Activated CD4-positive, alpha-beta T cell treated with anti-CD3 and anti-CD28 coated beads, Interleukin-2, amount 50 U/mL, for 4 hours (primary cell): ENCODE data around the gene TEX19.
A peak's percentile ranks its signal among the peaks of the same experiment; 100 is the strongest.

Source experiments
- DNase-seq, 2 experiments: peaks; one replicate each; pipeline ENCODE4 v3.0.0-alpha.2; 2020

The TEX19 gene, protein sequence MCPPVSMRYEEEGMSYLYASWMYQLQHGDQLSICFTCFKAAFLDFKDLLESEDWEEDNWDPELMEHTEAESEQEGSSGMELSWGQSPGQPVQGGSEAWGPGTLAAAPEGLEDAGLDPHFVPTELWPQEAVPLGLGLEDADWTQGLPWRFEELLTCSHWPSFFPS

DNA sequence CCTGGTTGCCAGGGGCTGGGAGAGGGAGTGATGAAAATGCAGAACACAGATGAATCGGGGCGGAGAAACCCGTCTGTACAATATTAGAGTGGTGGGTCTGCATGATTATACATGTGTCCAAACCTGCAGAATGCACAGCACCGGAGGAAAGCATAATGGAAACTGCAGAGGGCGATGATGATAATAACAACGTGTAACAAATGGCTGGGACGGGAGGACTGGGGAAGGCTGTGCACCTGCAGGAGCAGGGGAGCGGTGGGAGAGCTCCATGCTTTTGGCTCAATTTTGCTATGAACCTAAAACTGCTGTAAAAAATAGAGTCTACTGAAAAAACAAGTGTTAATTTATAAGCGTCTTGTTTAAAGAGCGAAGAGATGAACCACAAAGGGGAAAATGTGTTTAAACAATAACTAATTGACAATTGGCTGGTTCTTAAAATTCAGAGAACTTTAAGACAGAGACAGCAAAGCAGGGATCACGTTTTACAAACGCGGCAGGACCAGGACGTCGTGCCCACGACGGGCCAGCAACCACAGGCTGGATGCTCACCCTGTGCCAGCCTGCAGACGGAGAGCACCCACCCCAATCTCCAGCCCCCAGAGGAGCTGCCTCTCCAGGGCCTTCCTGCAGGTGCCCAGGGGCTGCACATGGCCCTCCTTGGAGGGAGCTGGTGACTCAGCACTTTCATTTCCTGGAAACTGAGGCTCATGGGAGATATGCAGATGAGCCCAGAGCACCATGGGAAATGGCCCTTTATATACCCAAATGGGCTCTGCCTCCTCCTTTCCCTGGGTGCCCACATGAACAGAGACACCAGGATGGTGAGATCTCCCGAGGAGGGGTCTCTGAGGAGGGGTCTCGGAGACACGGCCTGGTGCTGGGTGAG is at the start of gene TEX19:
Gene TEX19, plus strand, starts transcription at position 783 of the 886 bp plus-strand sequence. CDS start 2,904 bp downstream, outside the sequence.
- no peak for DNase-seq

DNA sequence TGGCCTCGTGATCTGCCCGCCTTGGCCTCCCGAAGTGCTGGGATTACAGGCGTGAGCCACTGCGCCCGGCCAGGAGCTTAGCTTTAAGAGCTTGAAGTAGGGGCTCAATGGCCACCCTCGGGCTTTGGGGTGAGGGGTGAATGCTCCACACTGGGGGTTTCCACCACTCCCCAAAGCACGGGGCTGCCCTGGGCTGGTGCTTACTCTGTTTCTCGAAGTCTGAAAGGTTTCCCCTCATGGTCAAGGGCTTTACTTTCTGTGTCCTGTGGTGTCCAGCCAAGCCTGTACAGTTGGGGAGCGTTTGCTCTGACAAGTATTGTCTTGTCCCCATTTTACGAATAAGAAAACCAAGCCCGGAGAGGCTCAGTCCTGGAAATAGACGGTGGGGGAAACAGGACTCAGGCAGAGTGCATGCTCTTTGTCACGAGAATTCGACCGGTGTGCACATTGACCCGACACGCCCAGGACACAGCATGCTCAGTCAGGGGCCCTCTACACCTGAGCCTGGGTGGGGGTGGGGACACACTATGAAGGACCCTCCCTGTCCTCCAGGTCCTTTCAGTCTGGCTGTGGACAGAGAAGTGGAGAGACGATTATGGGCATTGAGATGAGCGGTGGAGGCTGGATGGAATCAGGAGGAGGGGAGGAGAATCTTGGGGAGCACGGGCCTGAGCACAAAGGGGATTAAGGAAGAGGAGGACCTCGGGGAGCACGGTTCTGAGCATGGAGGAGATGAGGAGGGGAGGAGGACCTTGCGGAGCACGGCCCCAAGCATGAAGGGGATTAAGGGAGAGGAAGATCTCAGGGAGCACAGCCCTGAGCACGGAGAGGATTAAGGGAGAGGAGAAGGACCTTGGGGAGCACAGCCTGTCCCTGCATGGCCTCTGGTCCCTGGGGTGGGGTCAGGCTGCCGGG is 49.1 kb upstream of the TEX19 start:
- no peak for DNase-seq

DNA sequence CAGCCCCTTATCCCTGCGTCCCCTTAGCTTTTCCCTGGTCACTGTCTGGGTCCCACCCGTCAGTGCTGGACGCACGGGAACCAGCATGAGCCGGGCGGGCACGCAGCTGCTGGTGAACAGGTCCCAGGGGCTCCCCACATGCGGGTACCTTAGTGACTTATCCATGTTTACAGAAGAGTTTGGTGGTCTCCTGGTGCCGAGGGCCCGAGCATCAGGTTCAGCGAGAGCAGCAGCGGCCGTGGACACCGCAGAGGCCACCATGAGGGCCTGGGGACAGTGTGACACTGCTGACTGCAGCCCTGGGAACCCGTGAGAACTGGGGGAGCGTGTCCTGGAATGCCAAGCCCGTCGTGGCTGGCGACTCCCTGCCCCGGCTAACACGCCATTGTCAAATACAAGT is 48.2 kb upstream of the TEX19 start:
- DNase-seq: no peak

DNA sequence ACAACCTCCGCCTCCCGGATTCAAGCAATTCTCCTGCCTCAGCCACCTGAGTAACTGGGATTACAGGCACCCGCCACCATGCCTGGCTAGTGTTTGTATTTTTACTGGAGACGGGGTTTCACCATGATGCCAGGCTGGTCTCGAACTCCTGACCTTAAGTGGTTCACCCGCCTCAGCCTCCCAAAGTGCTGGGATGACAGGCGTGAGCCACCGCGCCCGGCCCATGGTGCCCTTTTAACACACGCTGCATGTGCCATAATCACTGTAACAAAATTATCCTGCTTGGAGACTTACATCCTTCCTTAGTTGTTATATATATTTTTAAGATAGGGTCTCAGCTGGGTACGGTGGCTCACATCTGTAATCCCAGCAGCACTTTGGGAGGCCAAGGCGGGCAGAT is 47.1 kb upstream of the TEX19 start:
- DNase-seq: no peak

DNA sequence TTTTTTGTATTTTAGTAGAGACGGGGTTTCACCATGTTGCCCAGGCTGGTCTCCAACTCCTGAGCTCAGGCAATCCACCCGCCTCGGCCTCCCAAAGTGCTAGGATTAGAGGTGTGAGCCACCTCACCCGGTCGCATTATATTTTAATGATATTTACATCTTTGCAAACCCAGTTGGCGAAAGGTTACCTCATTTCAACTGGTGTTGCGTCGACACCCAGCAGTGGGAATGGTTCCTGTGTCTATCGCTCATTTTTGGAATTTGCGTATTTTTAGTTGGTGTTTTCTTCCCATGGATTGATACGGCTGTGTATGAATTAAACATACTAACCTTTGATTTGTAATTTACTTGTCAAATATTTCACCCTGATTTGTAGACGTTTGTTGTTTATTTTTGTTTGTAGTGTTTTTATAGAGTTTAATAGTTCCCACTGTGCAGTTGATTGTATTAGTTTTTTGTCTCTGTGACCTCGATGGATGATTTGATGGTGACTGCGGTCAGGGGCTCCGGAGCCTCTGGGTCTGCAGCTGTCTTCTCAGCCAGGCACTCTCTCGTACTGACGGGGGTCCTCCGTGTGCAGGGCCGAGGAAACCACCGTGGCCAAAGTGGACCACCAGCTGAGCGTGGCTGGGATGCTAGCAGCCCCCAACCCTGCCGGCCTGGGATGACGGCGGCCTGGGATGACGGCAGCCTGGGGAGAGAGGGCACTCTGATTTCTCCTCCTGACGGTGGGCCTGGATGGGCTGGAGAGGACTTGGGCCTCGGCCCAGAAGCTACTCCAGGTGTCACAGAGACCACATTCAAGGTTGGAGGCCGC is 45.6 kb upstream of the TEX19 start:
- DNase-seq: no peak

DNA sequence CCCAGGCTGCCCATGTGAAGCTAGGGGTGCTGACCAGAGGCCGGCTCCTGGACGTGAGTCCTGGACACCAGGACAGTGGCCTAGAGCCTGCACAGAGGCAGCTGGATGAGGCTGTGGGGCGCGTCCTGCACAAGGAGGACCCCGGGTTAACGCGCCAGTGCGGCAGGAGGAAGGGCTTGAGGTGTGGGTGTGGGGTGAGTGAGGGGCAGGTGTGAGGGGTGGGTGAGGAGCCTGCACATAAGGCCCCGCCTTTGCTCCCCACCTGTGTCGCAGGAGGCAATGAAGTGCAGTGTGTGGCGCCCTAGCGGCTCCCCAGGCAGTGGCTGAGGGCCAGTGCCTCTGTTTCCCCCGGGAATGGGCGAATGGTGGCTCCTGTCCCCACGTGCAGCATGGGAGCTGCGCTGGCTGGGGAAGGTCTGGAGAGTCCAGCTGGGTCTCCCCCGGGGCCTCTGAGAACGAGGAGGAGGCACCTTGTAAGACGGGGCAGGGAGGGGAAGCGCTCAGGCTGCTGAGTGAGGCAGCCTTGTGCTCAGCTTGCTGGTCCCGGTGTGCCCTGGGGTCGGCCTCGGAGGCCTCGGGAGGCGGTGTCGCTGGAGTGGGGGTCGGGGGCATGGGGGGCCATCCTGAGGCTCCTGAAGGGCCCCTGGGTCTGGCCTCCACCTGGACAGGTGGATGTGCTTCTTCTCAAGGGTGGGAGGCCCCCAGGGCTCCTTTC is 44.9 kb upstream of the TEX19 start:
- no peak for DNase-seq

DNA sequence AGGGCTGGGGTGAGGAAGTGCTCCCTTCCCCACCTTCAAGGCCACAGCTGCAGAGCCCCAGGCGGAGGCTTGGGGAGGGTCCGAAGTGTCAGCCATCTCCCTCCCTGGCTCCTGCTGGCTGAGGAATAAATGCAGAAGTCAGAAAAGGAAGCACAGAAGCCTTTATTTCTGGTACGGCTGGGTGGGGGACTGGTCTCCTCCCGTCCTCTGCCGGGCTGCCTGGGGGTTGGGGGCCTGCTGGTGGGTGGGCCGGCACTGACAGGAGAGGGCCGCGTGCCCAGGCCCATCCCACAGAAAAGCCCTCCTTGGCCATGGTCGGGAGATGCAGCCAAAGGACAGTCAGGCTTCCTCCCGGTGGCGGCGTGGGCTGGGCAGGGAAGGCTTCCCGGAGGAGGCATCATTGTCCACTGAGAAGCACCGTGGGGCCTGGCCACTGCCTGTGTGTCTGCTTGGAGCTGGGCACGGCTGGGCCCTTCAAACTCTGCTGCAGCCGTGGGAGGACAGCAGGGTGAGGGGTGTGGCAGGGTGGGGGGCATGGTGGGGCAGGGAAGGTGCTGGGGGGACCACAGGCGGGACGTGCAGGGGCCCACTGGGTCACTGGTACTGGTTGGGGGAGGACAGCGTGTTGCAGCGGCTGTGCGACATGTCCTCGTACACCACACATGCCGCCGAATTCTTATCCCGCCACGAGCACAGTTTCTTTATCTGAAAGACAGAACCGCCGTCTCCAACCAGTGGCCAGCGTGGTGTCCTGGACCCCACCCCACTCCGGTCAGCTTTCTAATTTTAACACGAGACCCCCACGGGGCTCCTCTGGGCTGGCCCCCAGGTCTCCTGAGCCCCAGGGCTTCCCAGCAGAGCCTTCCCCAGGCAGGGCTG is 44.1 kb upstream of the TEX19 start:
- DNase-seq: no peak

DNA sequence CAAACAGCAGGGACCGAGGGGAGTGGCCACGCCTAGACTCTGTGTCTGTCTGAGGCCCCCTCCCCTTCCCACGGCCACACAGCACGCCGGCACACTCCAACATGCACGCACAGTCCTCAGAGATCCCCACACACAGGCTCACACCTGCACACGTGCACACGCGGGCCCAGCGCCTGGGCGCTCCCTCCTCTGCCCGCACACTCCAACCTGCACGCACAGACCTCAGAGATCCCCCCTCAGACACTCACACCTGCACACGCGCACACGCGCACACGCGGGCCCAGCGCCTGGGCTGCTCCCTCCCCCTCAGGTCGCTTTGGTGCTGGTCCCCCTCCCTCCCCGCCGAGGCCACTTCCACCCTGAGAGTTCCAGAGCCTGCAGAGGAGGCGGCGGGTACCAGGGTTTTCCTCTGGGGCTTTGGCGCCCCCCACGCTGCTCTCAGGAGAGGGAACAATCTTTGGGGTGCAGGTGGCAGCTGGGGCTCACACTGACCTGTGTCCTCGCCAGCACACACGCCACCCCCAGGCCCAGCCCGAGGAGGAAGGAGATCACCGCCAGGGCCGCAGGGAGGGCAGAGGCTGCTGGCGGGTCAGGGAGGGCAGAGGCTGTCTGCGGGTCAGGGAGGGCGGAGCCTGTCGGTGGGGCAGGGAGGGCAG is 43.2 kb upstream of the TEX19 start:
- DNase-seq: peak in 1 of 2 experiments; percentile 46

DNA sequence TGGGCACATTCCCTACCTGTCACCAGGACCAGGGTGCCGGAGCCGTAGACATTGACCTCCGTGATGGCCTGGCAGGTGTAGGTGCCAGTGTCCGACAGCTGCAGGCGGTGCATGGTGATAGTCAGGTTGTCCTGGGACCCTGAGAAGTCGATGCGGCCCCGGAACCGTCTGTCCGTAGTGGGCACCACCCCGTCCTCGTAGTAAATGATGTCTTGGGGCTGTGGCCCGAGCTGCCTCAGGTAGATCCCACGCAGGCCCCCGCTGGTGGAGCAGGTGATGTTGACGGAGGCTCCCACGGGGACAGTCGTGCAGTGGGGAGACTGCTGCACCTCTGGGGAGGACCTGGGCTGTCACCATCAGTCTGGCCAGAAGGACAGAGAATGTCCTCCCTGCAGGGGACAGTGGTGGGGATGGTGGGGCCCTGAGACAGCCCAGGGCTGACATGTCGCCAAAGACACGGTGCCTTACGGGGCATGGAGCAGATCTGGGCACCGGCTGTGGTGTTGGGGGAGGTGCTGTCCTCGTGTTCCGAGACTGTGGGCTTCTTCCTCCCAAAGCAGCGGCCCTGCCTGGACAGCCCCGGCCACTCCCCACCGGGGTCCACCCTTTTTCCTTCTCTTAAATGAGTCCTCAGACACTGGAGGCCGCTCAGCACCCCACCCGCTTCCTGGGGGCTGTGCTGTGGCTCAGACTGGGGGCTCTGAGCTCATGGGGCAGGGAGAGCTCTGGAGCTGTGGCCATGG is 42.2 kb upstream of the TEX19 start:
- DNase-seq: no peak

DNA sequence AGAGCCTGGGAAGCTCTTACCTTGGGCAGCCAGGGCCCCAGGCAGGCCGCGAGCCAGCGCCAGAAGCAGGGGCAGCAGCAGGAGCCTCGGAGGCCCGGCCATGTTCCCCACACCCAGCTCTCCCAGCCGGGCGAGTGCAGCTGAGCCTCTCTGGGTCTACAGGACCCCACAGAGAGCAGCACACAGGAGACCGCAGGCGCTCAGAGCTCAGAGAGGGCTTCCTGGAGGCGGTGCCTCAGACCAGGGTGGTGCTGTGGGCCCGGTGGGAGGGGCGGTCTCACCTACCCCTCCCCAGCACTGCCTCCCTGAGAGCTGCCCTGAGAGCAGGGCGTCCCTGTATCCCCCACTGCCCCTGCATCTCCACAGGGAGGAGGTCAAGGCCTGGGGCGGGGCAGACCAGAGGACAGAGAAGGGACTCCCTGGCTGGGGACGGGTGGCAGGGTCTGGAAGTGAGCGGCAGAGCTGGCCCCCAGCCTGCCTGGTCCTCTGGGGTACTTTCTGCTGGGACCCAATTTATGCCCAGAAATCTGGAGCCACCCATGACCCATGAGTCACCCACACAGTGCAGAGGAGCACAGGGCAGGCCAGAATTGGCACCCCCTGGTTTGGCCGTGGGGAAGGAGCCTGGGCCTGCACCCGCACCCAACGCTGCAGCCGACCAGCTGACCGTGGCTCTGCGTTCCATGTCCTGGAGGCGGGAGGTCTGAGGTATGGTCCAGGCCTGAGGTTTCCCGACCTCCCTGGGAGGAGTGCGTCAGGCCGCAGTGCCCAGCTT is 41.5 kb upstream of the TEX19 start, which contains the start of gene CD7:
Gene CD7, minus strand, starts transcription at position 215 of the 775 bp plus-strand sequence. Its CDS starts 113 bp downstream, at position 102.
- peak; percentile 67 to 68 for DNase-seq

DNA sequence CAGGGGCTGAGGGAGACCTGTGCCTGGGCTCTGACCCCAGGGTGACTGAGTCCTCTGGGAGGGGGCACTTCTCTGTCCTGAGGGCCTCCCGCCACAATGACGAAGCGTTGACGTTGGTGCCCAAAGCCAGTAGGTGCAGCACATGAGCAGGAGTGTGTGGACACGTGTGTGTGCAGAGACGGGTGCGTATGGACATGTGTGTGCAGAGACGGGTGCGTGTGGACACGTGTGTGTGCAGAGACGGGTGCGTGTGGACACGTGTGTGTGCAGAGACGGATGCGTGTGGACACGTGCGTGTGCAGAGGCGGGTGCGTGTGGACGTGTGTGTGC is 40.9 kb upstream of the TEX19 start:
- DNase-seq: no peak

DNA sequence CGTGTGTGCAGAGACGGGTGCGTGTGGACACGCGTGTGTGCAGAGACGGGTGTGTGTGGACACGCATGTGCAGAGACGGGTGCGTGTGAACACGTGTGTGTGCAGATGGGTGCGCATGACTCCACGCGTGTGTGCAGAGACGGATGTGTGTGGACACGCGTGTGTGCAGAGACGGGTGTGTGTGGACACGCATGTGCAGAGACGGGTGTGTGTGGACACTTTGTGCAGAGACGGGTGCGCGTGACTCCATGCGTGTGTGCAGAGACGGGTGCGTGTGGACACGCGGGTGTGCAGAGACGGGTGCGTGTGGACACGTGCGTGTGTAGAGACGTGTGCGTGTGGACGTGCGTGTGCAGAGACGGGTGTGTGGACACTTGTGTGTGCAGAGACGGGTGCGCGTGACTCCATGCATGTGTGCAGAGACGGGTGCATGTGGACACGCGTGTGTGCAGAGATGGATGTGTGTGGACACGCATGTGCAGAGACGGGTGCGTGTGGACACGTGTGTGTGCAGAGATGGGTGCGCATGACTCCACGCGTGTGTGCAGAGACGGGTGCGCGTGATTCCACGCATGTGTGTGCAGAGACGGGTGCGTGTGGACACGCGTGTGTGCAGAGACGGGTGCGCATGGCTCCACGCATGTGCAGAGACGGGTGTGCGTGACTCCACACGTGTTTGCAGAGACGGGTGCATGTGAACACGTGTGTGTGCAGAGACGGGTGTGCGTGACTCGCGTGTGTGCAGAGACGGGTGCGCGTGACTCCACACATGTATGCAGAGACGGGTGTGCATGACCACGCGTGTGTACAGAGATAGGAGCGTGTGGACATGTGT is 40.1 kb upstream of the TEX19 start:
- no peak for DNase-seq

DNA sequence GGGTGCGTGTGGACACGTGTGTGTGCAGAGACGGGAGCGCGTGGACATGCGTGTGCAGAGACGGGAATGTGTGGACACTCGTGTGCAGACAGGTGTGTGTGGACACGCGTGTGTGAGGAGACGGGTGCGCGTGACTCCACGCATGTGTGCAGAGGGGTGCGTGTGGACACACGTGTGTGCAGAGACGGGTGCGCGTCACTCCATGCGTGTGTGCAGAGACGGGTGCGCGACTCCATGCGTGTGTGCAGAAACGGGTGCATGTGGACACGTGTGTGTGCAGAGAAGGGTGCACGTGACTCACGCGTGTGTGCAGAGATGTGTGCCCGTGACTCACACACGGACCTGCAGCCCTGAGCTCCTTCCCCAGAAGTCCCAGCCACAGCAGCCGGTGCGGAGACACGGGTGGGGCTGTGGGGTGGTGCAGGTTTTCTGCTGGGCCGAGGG is 39.4 kb upstream of the TEX19 start:
- DNase-seq: no peak

DNA sequence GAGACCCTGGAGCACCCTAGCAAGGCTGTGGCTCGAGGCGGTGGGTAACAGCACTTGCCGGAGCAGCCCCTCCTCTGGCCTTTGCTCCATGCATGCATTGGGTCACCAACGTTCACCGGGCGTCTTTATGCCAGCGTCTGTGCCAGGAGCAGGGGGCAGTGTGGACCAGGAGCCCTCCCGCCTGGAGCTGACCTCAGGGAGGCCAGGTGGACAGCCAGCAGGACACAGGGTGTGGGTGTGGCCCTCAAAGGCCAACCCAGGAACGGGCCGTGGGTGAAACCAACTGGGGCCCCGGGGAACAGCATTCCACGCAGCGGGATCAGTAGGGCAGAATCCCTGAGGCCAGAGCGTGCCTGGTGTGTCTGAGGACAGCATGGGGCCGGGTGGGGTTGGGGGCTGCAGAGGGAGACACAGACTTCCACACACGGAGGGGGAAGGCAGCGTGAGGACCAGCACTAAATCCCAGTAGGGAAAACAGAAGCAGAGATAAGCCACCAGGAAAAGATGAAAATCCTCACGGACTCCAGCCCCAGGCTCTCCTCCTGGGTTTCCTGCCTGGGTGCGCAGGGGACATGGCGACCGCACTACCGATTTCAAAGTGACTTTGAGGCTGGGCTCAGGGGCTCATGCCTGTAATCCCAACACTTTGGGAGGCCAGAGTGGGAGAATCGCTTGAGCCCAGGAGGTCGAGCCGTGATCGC is 38.8 kb upstream of the TEX19 start:
- DNase-seq: no peak

DNA sequence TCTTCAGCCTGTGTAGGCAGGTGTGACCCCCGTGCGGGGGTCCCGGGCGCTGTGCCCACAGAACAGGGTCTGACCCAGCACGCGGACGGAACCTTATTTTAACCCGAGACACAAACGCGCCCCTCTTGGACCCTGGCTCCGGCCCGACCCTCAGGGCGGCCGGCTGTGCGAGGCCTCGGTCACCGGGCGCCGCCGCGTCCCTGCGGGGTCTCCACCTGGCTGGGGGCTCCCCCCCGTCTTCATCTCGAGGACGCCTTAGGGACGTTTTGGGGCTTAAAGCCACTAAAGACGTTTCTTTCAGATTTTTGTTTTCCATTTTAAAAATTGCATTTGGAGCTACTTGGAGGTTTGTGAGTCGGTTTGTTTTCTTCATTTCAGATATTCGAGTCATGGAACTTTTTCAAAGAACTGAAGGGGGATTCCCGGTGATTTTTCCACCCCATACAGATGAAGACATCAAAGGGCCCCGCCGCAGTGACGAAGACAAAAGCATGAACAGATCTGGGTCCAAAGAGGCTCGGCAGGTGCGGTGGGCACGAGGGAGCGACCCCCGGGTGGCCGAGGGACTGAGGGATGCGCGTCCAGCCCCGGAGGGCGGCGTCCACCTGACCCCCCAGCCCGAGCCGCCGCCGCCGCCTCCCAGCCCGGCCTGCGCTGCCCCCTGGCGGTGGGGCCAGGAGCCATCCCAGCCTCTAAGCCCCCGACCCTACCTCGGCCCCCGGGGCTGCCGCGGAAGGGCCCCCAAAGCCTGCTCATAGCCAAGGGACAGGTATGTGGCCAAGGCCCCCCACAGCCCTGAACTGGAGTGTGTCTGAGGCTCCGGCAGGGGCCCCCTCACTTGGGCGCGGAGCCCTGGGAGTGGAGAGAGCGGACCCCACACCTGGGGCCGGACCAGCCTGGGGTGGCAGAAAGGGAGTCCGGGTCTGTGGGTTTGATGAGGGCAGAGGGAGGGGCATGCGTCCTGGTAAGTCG is 37.8 kb upstream of the TEX19 start:
- DNase-seq: peak; percentile 87 to 88
